K562 (cell line): ENCODE data around the gene PARK7. TPM values are rescaled to one million over a fixed set of nuclear protein-coding genes. Genes with fewer than 3 reads are reported as not detected.

Experiments
- ATAC-seq: fragments of 200-7000 bp; cut with Tn5 transposase; 3 replicates; pipeline ENCODE4 v1.9.1; 2020; ENCODE audit warnings: moderate library complexity
- BruUV-seq: library from RNA; stranded (reverse); fragments of 400-500 nt; replicated peaks from 2 replicates; lab custom pipeline; 2021; lab: Mats Ljungman, UMichigan
- CTCF ChIA-PET: fragments of 300-600 bp; formaldehyde crosslinking; extraction: SDS; loops from one replicate; lab custom pipeline; 2021; ENCODE audit warnings: low intra/inter-chr PET ratio; lab: Yijun Ruan, JAX
- POLR2A ChIA-PET: fragments of 300-600, 350-650 bp; sonication (Branson Sonifier 250); formaldehyde crosslinking; extraction: SDS; loops from one replicate; lab custom pipeline; 2021; ENCODE audit warnings: antibody characterized with exemption, inconsistent platforms; lab: Yijun Ruan, JAX
- DNase-seq, 4 experiments: peaks; one replicate each; pipeline versions ENCODE4 v3.0.0 to v3.0.0-alpha.2; 2011 to 2018; ENCODE audit warnings: low spot score in 3 of 4, mixed read lengths in 3 of 4; ENCODE audit errors: extremely low read depth in 1 of 4
- FAIRE-seq: peaks from 2 replicates; lab custom pipeline; 2011; peaks lifted over from hg19 to GRCh38; lab: Jason Lieb, UNC
- H2AFZ ChIP-seq: 2 replicates; pipeline ENCODE4 v1.6.0; 2011; ENCODE audit warnings: low read depth, low read length, control low read depth, inconsistent platforms
- H3K27ac ChIP-seq: fragments of 200-600 bp; 3 replicates; pipeline ENCODE4 v1.8.0; 2011; ENCODE audit warnings: low read depth, mild to moderate bottlenecking, control low read depth, inconsistent platforms, low read length, moderate library complexity, mixed read lengths; ENCODE audit errors: extremely low read depth
- H3K27me3 ChIP-seq, 2 experiments: fragments of 300-600 bp in 1 of 2; 2 replicates in 1 of 2; 3 replicates in 1 of 2; pipeline versions ENCODE4 v1.6.0 to v1.8.0; 2011; ENCODE audit warnings: inconsistent platforms in 2 of 2, low read length in 2 of 2, mild to moderate bottlenecking in 1 of 2, mixed read lengths in 1 of 2, moderate library complexity in 1 of 2; ENCODE audit not compliant: control insufficient read depth in 2 of 2, insufficient read depth in 2 of 2
- H3K36me3 ChIP-seq: fragments of 300-600 bp; 3 replicates; pipeline ENCODE4 v1.8.0; 2011; ENCODE audit warnings: mild to moderate bottlenecking, low read length, inconsistent platforms; ENCODE audit not compliant: control insufficient read depth, insufficient read depth
- H3K4me1 ChIP-seq, 2 experiments: fragments of 200-600 bp in 1 of 2; replicated peaks in 1 of 2; 2 replicates in 1 of 2; 3 replicates in 1 of 2; pipeline versions ENCODE4 v1.5.1 to v1.8.0; 2011; ENCODE audit warnings: inconsistent platforms in 2 of 2, low read length in 2 of 2, mild to moderate bottlenecking in 1 of 2, mixed read lengths in 1 of 2, moderate library complexity in 1 of 2; ENCODE audit not compliant: control insufficient read depth in 2 of 2, insufficient read depth in 2 of 2
- H3K4me2 ChIP-seq: 2 replicates; pipeline ENCODE4 v1.6.1; 2011; ENCODE audit warnings: low read length, control low read depth, inconsistent platforms, mixed read lengths; ENCODE audit not compliant: insufficient read depth
- H3K4me3 ChIP-seq: fragments of 200-600 bp; sonication (generic), shearing (Covaris generic); 2 replicates; pipeline ENCODE4 v1.5.1; 2016; ENCODE audit warnings: control low read depth, inconsistent platforms
- H3K79me2 ChIP-seq: fragments of 200-600 bp; 3 replicates; pipeline ENCODE4 v1.8.0; 2011; ENCODE audit warnings: low read length, inconsistent platforms; ENCODE audit not compliant: control insufficient read depth, insufficient read depth
- H3K9ac ChIP-seq, 2 experiments: 2 replicates each; pipeline versions ENCODE4 v1.6.0 to v1.6.1; 2011; ENCODE audit warnings: low read depth in 2 of 2, low read length in 2 of 2, control low read depth in 1 of 2, inconsistent platforms in 1 of 2, mild to moderate bottlenecking in 1 of 2, mixed read lengths in 1 of 2; ENCODE audit not compliant: insufficient read depth in 1 of 2
- H3K9me1 ChIP-seq: one replicate; pipeline ENCODE4 v1.6.0; 2011; ENCODE audit warnings: inconsistent platforms, mild to moderate bottlenecking, low read length, moderate library complexity; ENCODE audit not compliant: control insufficient read depth, insufficient read depth
- H3K9me3 ChIP-seq: replicated peaks from 2 replicates; pipeline ENCODE4 v1.5.1; 2011; ENCODE audit warnings: low read depth, low read length, inconsistent platforms; ENCODE audit not compliant: control insufficient read depth, insufficient read depth
- H4K20me1 ChIP-seq: replicated peaks from 2 replicates; pipeline ENCODE4 v1.6.1; 2011; ENCODE audit warnings: low read length, inconsistent platforms, mixed read lengths; ENCODE audit not compliant: control insufficient read depth, insufficient read depth
- CCAR2 ChIP-seq: fragments of 200-400 bp; formaldehyde crosslinking; IDR thresholded peaks from 2 replicates; pipeline ENCODE4 v1.6.1; 2017; ENCODE audit warnings: mild to moderate bottlenecking, low read depth, low read length
- KDM1A ChIP-seq, 2 experiments: fragments of 450-650 bp; IDR thresholded peaks; 2 replicates each; pipeline ENCODE4 v1.6.1; 2016; ENCODE audit warnings: mild to moderate bottlenecking in 2 of 2
- MAFG ChIP-seq: fragments of 450-650 bp; conservative IDR thresholded peaks from 2 replicates; pipeline ENCODE4 v1.6.1; 2016; ENCODE audit warnings: missing genetic modification characterization, missing compliant biosample characterization
- MLLT1 ChIP-seq, 2 experiments: fragments of 450-650 bp; IDR thresholded peaks; 2 replicates each; pipeline ENCODE4 v1.6.1; 2016
- RBM15 ChIP-seq: fragments of 200-400 bp; formaldehyde crosslinking; IDR thresholded peaks from 2 replicates; pipeline ENCODE4 v1.6.1; 2018; ENCODE audit warnings: mild to moderate bottlenecking, low read length, moderate library complexity; ENCODE audit not compliant: insufficient read depth
- SMARCA4 ChIP-seq: fragments of 450-650 bp; IDR thresholded peaks from 2 replicates; pipeline ENCODE4 v1.6.1; 2016
- ZBTB40 ChIP-seq, 2 experiments: fragments of 450-650 bp in 1 of 2; sonication (generic) in 1 of 2; formaldehyde crosslinking in 1 of 2; IDR thresholded peaks; 2 replicates each; pipeline versions ENCODE4 v1.7.1 to v1.9.0; 2016 to 2022; ENCODE audit warnings: inconsistent platforms in 1 of 2, mild to moderate bottlenecking in 1 of 2, missing genetic modification reagents in 1 of 2
- ZKSCAN8 ChIP-seq: fragments of 200-800 bp; sonication (Bioruptor generic); IDR thresholded peaks from 2 replicates; pipeline ENCODE4 v1.6.1; 2016; ENCODE audit warnings: missing genetic modification characterization, missing compliant biosample characterization
- ZNF3 ChIP-seq: fragments of 250-450 bp; sonication (Bioruptor Pico); IDR thresholded peaks from 2 replicates; pipeline ENCODE4 v1.5.0; 2021; ENCODE audit warnings: mild to moderate bottlenecking, moderate library complexity
- WGBS: fragments of 100-300 bp; shearing (Covaris generic); methylation state at CpG from one replicate; pipeline ENCODE4 v1.1.6; 2016; ENCODE audit warnings: low coverage, mixed read lengths; ENCODE audit not compliant: insufficient coverage; ENCODE audit errors: missing lambda C conversion rate; 5-methylcytosine and 5-hydroxymethylcytosine counted together
- in situ Hi-C: fragments of 300-500 bp; cut with MboI; formaldehyde crosslinking; loops from 4 replicates; pipeline ENCODE4 v1.15.0; 2018; ENCODE audit warnings: inconsistent platforms, mixed read lengths
- intact Hi-C: fragments of 100-400 bp; cut with micrococcal nuclease; formaldehyde crosslinking; loops from 2 replicates; pipeline ENCODE4 v1.14.2; 2022
- polyA plus RNA-seq, 8 experiments: library from polyadenylated mRNA; depleted of rRNA in 4 of 8; stranded (reverse) in 5 of 8; unstranded in 3 of 8; fragments of >200 nt; fragmentation: Nextera tagmentation in 2 of 8; fragmentation: Illumina TruSeq in 1 of 8; extraction: Ambion mirVana in 2 of 8; extraction: Trizol in 1 of 8; gene quantifications; 2 replicates each; pipeline versions ENCODE4 v1.2.1 to v1.2.3, GENCODE V29; 2011 to 2014; ENCODE audit warnings: inconsistent platforms in 1 of 8, missing spikeins in 1 of 8
- total RNA-seq, 7 experiments: library from RNA; depleted of rRNA in 6 of 7; stranded (reverse); fragments of >200 nt in 6 of 7; fragmentation: Illumina TruSeq in 2 of 7; extraction: Trizol in 2 of 7; gene quantifications; 2 replicates each; pipeline versions ENCODE4 v1.2.1 to v1.2.3, GENCODE V29; 2011 to 2021; ENCODE audit warnings: low replicate concordance in 1 of 7

PARK7 gene
- total and polyA plus RNA-seq, 9 of the 15 experiments (the other 6 are each of a cell fraction or from before 2014, with no cell fraction given), result 374 to 1,298 (median 484) TPM

- no peak overlapping the region for H3K9ac ChIP-seq
- in situ Hi-C loops, result no loop called here
- no peaks in the 10 kb centered on the region for H3K79me2 ChIP-seq
- no peaks in the 10 kb centered on the region for H4K20me1 ChIP-seq
- FAIRE-seq (no peak), ATAC-seq (no peak), DNase-seq (no peak)
- ChIA-PET CTCF (interaction anchor here (0.7 kb wide), 1 partner anchor 22 kb away, joined by 4 read pairs; no protein-coding TSS in a partner anchor), POLR2A (no interaction called here)
- no peak overlapping the region for H3K4me3 ChIP-seq
- H3K9me3 ChIP-seq, result no peaks in the 10 kb centered on the region; the same call in 1 of the 2 replicates
- no peaks in the 10 kb centered on the region for H3K36me3 ChIP-seq
- H3K4me2 ChIP-seq, result no peak overlapping the region
- BruUV-seq, result no TSS peak
- no peaks in the 10 kb centered on the region for H3K4me1 ChIP-seq
- no peak overlapping the region for H2AFZ ChIP-seq
- no peaks in the 10 kb centered on the region for H3K27me3 ChIP-seq
- 83% methylated on average over 1 of the region's 1 CpG for WGBS
- H3K9me1 ChIP-seq, result no peaks in the 10 kb centered on the region
- intact Hi-C loops, result no loop called here
- no peak overlapping the region for H3K27ac ChIP-seq
- TF ChIP-seq ZNF3 (CRISPR knock-in tag) (no peak), MAFG (tag) (no peak), CCAR2 (no peak), RBM15 (no peak), MLLT1 (IDR thresholded peaks at IDR 0.05) (0 out of 4 replicates have a peak, but pooled peaks of 1 of the 2 experiments have one; percentile 32), SMARCA4 (no peak), KDM1A (IDR thresholded peaks at IDR 0.05) (no peak), ZBTB40 (IDR thresholded peaks at IDR 0.05) (peak; percentile 49; the same call in 1 of the 2 replicates), ZBTB40 (CRISPR knock-in tag; IDR thresholded peaks at IDR 0.05) (no peak), ZKSCAN8 (CRISPR knock-in tag) (no peak)
Measured at GRCh38 chr1:7994827-7995226, 33.3 kb downstream of the PARK7 start.
